WTC11 (cell line): ENCODE data around the gene PTER. TPM values are rescaled to one million over a fixed set of nuclear protein-coding genes. Genes with fewer than 3 reads are reported as not detected.

Source experiments
- ATAC-seq: fragments of 200-7000 bp; cut with Tn5 transposase; 2 replicates; pipeline ENCODE4 v1.10.0; 2021; ENCODE audit warnings: mild to moderate bottlenecking, moderate library complexity
- CTCF ChIA-PET: fragments of 300-600 bp; sonication (Branson Sonifier 250); formaldehyde crosslinking; loops from one replicate; lab custom pipeline; 2021; ENCODE audit warnings: antibody characterized with exemption; lab: Charles Lee
- POLR2A ChIA-PET: fragments of 350-600 bp; sonication (Branson Sonifier 250); formaldehyde crosslinking; loops from one replicate; lab custom pipeline; 2021; ENCODE audit warnings: antibody characterized with exemption; lab: Charles Lee
- DNase-seq: peaks from one replicate; pipeline ENCODE4 v3.0.0; 2021; ENCODE audit warnings: low spot score
- H3K27ac Mint-ChIP-seq: 2 replicates; pipeline ENCODE4 v1.8.0; 2021; ENCODE audit warnings: mixed read lengths
- H3K27me3 Mint-ChIP-seq: 2 replicates; pipeline ENCODE4 v1.8.0; 2021; ENCODE audit warnings: low read depth, mild to moderate bottlenecking, moderate library complexity, mixed read lengths
- H3K36me3 Mint-ChIP-seq: 2 replicates; pipeline ENCODE4 v1.8.0; 2021; ENCODE audit warnings: mixed read lengths
- H3K4me1 Mint-ChIP-seq: 2 replicates; pipeline ENCODE4 v1.8.0; 2022; ENCODE audit warnings: mixed read lengths
- H3K4me3 Mint-ChIP-seq: 2 replicates; pipeline ENCODE4 v1.8.0; 2021; ENCODE audit warnings: mild to moderate bottlenecking, moderate library complexity, mixed read lengths
- H3K9me3 Mint-ChIP-seq: 2 replicates; pipeline ENCODE4 v1.8.0; 2021; ENCODE audit warnings: mixed read lengths
- CBFB ChIP-seq: sonication (generic); formaldehyde crosslinking; IDR thresholded peaks from 2 replicates; pipeline ENCODE4 v1.8.1; 2022; ENCODE audit warnings: mild to moderate bottlenecking, low read depth, missing genetic modification reagents
- CREB1 ChIP-seq: sonication (generic); formaldehyde crosslinking; IDR thresholded peaks from 2 replicates; pipeline ENCODE4 v1.8.0; 2023; ENCODE audit warnings: mild to moderate bottlenecking, missing genetic modification reagents
- ETV6 ChIP-seq: sonication (generic); formaldehyde crosslinking; IDR thresholded peaks from 2 replicates; pipeline ENCODE4 v1.8.1; 2022; ENCODE audit warnings: mild to moderate bottlenecking, missing genetic modification reagents
- FOXJ3 ChIP-seq: sonication (generic); formaldehyde crosslinking; IDR thresholded peaks from 2 replicates; pipeline ENCODE4 v1.9.0; 2021; ENCODE audit warnings: missing genetic modification reagents, mild to moderate bottlenecking, borderline replicate concordance
- FOXP1 ChIP-seq: sonication (generic); formaldehyde crosslinking; IDR thresholded peaks from 2 replicates; pipeline ENCODE4 v1.8.0; 2022; ENCODE audit warnings: missing genetic modification reagents, mild to moderate bottlenecking, moderate library complexity, borderline replicate concordance
- GABPB1 ChIP-seq: sonication (generic); formaldehyde crosslinking; IDR thresholded peaks from 2 replicates; pipeline ENCODE4 v1.8.1; 2023; ENCODE audit warnings: mild to moderate bottlenecking, missing genetic modification reagents
- GRHL2 ChIP-seq: fragments of 250-450 bp; sonication (Bioruptor Pico); IDR thresholded peaks from 2 replicates; pipeline ENCODE4 v1.8.0; 2022; ENCODE audit warnings: mild to moderate bottlenecking, moderate library complexity; ENCODE audit not compliant: insufficient replicate concordance, severe bottlenecking
- IRF1 ChIP-seq: sonication (generic); formaldehyde crosslinking; IDR thresholded peaks from 2 replicates; pipeline ENCODE4 v1.8.0; 2023; ENCODE audit warnings: missing genetic modification reagents
- KAT7 ChIP-seq: sonication (generic); formaldehyde crosslinking; IDR thresholded peaks from 2 replicates; pipeline ENCODE4 v1.8.1; 2023; ENCODE audit warnings: missing genetic modification reagents, mild to moderate bottlenecking, borderline replicate concordance
- NFE2L1 ChIP-seq: sonication (generic); formaldehyde crosslinking; IDR thresholded peaks from 2 replicates; pipeline ENCODE4 v1.8.1; 2023; ENCODE audit warnings: missing genetic modification reagents
- NFYB ChIP-seq: sonication (generic); formaldehyde crosslinking; conservative IDR thresholded peaks from 2 replicates; pipeline ENCODE4 v1.8.0; 2022; ENCODE audit warnings: low read depth, missing genetic modification reagents
- OVOL2 ChIP-seq: fragments of 250-450 bp; sonication (Bioruptor Pico); IDR thresholded peaks from 2 replicates; pipeline ENCODE4 v1.9.0; 2021; ENCODE audit warnings: mild to moderate bottlenecking, borderline replicate concordance
- SP1 ChIP-seq: sonication (generic); formaldehyde crosslinking; conservative IDR thresholded peaks from 2 replicates; pipeline ENCODE4 v1.8.1; 2022; ENCODE audit warnings: missing genetic modification reagents
- ZNF423 ChIP-seq: fragments of 250-450 bp; sonication (Bioruptor Pico); IDR thresholded peaks from 2 replicates; pipeline ENCODE4 v2.1.2; 2022; ENCODE audit warnings: mild to moderate bottlenecking, moderate library complexity
- ZSCAN18 ChIP-seq: fragments of 250-450 bp; sonication (Bioruptor Pico); IDR thresholded peaks from 2 replicates; pipeline ENCODE4 v2.1.2; 2022; ENCODE audit warnings: mild to moderate bottlenecking, moderate library complexity
- total RNA-seq: library from RNA; stranded (reverse); gene quantifications from 3 replicates; pipeline ENCODE4 v1.2.3, GENCODE V29; 2021
- TF ChIP-seq, protein P1 (sequence below): sonication (generic); formaldehyde crosslinking; IDR thresholded peaks from 2 replicates; pipeline ENCODE4 v1.8.1; 2022; ENCODE audit warnings: low read depth, missing genetic modification reagents, borderline replicate concordance
- TF ChIP-seq, protein P2 (sequence below): sonication (generic); formaldehyde crosslinking; IDR thresholded peaks from 2 replicates; pipeline ENCODE4 v1.8.1; 2022; ENCODE audit warnings: low read depth, mild to moderate bottlenecking, moderate library complexity, missing genetic modification reagents, borderline replicate concordance
- TF ChIP-seq, protein P3 (sequence below): sonication (generic); formaldehyde crosslinking; IDR thresholded peaks from 2 replicates; pipeline ENCODE4 v1.8.1; 2022; ENCODE audit warnings: mild to moderate bottlenecking, moderate library complexity, missing genetic modification reagents
- TF ChIP-seq, protein P4 (sequence below): sonication (generic); formaldehyde crosslinking; IDR thresholded peaks from 2 replicates; pipeline ENCODE4 v1.8.1; 2023; ENCODE audit warnings: mild to moderate bottlenecking, missing genetic modification reagents, borderline replicate concordance

The PTER gene
- total RNA-seq, 1 experiment from 2014 or later: 7.4 TPM

DNA sequence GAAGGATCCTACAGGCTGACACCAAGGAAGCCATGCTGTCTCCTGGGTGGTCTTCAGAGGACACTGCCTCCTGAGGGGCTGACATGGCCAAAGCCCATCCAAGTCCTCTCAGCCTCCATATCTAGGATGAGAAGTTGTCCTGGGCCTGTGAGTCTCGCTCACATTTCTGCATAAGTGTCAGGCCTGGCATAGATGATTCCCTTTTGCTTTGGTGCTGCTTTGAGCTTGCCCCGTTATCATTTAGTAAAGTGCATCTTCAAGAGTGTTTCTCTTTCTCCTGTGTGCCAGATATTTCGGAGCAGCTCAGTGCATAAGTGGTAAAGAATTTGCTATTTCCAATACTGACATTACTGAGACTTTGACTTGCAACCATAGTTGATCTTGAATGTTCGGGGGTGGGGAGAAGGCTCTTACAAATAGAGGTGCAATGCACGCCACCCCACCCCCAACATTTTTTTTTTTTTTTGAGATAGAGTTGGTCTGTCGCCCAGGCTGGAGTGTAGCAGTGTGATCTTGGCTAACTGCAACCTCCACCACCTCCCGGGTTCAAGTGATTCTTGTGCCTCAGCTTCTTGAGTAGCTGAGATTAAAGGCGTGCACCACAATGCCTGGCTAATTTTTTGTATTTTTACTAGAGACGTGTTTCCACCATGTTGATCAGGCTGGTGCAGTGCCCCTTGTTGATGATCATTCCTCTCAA is 9.1 kb downstream of the PTER start:
- ATAC-seq: no peak
- CTCF ChIA-PET: no interaction called here
- no peak for TF ChIP-seq SP1 (CRISPR knock-in tag)
- TF ChIP-seq FOXJ3 (CRISPR knock-in tag): no peak
- TF ChIP-seq NFYB (CRISPR knock-in tag): no peak
- no peak for TF ChIP-seq GABPB1 (CRISPR knock-in tag)
- TF ChIP-seq, protein P1, sequence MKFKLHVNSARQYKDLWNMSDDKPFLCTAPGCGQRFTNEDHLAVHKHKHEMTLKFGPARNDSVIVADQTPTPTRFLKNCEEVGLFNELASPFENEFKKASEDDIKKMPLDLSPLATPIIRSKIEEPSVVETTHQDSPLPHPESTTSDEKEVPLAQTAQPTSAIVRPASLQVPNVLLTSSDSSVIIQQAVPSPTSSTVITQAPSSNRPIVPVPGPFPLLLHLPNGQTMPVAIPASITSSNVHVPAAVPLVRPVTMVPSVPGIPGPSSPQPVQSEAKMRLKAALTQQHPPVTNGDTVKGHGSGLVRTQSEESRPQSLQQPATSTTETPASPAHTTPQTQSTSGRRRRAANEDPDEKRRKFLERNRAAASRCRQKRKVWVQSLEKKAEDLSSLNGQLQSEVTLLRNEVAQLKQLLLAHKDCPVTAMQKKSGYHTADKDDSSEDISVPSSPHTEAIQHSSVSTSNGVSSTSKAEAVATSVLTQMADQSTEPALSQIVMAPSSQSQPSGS: no peak
- H3K36me3 Mint-ChIP-seq: peaks cover 7% of the 10 kb centered on the region; the same call in 1 of the 2 replicates
- POLR2A ChIA-PET: interaction anchor here (0.7 kb wide), 1 partner anchor 66 kb away, joined by 4 read pairs; no protein-coding TSS in a partner anchor
- H3K4me1 Mint-ChIP-seq: peaks cover 14% of the 10 kb centered on the region
- peaks cover 6% of the 10 kb centered on the region for H3K9me3 Mint-ChIP-seq
- no peak overlapping the region for H3K4me3 Mint-ChIP-seq
- no peak overlapping the region; the same call in 1 of the 2 replicates for H3K27ac Mint-ChIP-seq
- DNase-seq: no peak
- no peaks in the 10 kb centered on the region for H3K27me3 Mint-ChIP-seq

GRCh38 chr10:16449454-16449853 is 12.6 kb downstream of the PTER start:
- ATAC-seq: no peak
- ChIA-PET CTCF (no interaction called here), POLR2A (no interaction called here)
- TF ChIP-seq CBFB (CRISPR knock-in tag) (no peak), CREB1 (CRISPR knock-in tag) (no peak), KAT7 (no peak)
- TF ChIP-seq, protein P2, sequence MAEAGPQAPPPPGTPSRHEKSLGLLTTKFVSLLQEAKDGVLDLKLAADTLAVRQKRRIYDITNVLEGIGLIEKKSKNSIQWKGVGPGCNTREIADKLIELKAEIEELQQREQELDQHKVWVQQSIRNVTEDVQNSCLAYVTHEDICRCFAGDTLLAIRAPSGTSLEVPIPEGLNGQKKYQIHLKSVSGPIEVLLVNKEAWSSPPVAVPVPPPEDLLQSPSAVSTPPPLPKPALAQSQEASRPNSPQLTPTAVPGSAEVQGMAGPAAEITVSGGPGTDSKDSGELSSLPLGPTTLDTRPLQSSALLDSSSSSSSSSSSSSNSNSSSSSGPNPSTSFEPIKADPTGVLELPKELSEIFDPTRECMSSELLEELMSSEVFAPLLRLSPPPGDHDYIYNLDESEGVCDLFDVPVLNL (CRISPR knock-in tag): no peak
- TF ChIP-seq, protein P3, sequence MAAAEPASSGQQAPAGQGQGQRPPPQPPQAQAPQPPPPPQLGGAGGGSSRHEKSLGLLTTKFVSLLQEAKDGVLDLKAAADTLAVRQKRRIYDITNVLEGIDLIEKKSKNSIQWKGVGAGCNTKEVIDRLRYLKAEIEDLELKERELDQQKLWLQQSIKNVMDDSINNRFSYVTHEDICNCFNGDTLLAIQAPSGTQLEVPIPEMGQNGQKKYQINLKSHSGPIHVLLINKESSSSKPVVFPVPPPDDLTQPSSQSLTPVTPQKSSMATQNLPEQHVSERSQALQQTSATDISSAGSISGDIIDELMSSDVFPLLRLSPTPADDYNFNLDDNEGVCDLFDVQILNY (CRISPR knock-in tag): no peak
- no peak overlapping the region for H3K27ac Mint-ChIP-seq
- no peak for DNase-seq
- peaks cover 6% of the 10 kb centered on the region for H3K9me3 Mint-ChIP-seq
- H3K36me3 Mint-ChIP-seq: peaks cover 7% of the 10 kb centered on the region; the same call in 1 of the 2 replicates
- H3K27me3 Mint-ChIP-seq: no peaks in the 10 kb centered on the region
- H3K4me1 Mint-ChIP-seq: peaks cover 10% of the 10 kb centered on the region
- H3K4me3 Mint-ChIP-seq: no peak overlapping the region

DNA sequence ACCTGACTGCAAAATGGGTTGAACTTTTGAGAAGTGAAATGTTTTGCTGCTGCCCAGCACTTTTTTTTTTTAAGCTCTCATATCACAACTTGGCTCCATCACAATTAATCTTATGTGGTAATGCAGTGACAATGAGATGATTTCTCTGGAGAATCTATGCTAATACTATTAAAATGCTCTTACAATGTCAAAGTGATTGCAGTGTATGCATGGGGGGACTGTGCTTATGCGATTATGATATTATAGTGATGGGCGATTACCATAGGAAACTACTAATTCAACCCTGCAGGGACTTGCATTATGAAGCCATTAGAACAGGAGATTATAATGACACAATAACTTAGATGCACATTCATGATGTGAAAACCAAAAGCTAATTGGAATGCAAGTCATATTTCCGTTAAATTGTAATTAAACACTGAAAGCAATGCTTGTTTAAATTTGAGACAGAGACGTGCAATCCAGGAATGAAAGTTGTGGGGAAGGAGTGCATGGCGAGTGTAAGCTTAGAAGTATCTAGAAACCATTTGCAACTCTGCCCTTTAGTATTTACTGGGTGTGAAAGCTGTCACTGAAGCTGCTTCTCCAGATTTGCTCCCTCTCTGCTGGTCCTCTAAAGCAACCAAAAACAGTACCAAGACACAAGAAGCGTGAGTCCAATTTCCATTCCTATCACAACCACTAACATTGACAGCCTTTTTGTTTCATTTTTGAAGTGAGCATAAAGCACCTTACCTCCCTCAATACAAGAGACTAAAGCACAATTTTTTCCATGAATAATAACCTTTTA is 21.6 kb downstream of the PTER start:
- Mint-ChIP-seq H3K4me1 (no peaks in the 10 kb centered on the region), H3K36me3 (no peaks in the 10 kb centered on the region), H3K9me3 (no peaks in the 10 kb centered on the region), H3K27me3 (no peaks in the 10 kb centered on the region), H3K27ac (no peak overlapping the region), H3K4me3 (no peak overlapping the region)
- POLR2A ChIA-PET: no interaction called here
- CTCF ChIA-PET: no interaction called here
- ATAC-seq: no peak
- no peak for DNase-seq
- TF ChIP-seq, protein P4, sequence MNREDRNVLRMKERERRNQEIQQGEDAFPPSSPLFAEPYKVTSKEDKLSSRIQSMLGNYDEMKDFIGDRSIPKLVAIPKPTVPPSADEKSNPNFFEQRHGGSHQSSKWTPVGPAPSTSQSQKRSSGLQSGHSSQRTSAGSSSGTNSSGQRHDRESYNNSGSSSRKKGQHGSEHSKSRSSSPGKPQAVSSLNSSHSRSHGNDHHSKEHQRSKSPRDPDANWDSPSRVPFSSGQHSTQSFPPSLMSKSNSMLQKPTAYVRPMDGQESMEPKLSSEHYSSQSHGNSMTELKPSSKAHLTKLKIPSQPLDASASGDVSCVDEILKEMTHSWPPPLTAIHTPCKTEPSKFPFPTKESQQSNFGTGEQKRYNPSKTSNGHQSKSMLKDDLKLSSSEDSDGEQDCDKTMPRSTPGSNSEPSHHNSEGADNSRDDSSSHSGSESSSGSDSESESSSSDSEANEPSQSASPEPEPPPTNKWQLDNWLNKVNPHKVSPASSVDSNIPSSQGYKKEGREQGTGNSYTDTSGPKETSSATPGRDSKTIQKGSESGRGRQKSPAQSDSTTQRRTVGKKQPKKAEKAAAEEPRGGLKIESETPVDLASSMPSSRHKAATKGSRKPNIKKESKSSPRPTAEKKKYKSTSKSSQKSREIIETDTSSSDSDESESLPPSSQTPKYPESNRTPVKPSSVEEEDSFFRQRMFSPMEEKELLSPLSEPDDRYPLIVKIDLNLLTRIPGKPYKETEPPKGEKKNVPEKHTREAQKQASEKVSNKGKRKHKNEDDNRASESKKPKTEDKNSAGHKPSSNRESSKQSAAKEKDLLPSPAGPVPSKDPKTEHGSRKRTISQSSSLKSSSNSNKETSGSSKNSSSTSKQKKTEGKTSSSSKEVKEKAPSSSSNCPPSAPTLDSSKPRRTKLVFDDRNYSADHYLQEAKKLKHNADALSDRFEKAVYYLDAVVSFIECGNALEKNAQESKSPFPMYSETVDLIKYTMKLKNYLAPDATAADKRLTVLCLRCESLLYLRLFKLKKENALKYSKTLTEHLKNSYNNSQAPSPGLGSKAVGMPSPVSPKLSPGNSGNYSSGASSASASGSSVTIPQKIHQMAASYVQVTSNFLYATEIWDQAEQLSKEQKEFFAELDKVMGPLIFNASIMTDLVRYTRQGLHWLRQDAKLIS (CRISPR knock-in tag): no peak
- TF ChIP-seq ETV6 (CRISPR knock-in tag) (no peak), ZSCAN18 (CRISPR knock-in tag) (no peak), ZNF423 (CRISPR knock-in tag) (no peak), NFE2L1 (CRISPR knock-in tag) (no peak), GRHL2 (no peak), FOXP1 (CRISPR knock-in tag) (no peak), OVOL2 (CRISPR knock-in tag) (no peak), IRF1 (CRISPR knock-in tag) (no peak), CREB1 (CRISPR knock-in tag) (no peak)
